ENCODE data around the gene PRSS27. TPM values are rescaled to one million over a fixed set of nuclear protein-coding genes. Genes with fewer than 3 reads are reported as not detected.
"Not testable (repeated sequence)": the region's sequence is repeated elsewhere in the genome, so short reads cannot be mapped to it uniquely, and the experiment has no call there.

PRSS27 gene
- total RNA-seq, 2 experiments from 2014 or later = 1.9 to 2.0 TPM

- H3K9me3 Mint-ChIP-seq = no peaks in the 10 kb centered on the region
- no peaks in the 10 kb centered on the region for H3K4me1 Mint-ChIP-seq
These were observed 18.8 kb downstream of the PRSS27 start for GRCh38 chr16:2701272-2701671.

DNA sequence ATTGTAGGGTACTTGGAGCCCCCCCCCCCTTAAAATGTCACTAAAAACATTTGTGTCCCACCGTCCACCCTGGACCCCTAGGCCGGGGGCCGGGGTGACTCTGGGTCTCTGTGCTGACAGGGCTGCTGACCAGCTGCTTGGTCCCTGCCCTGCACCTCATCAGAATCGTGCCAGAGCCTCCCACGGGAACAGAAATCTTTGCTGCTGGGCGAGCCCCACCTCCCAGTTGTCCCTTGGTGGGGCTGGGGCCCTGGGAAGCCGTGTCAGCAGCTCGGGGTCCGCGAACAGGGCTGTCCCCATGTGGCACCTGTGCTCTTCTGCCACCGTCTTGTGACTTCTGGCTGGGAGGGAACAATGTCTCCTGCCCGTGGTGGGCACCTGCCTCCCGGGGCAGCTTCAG is 19.2 kb downstream of the PRSS27 start:
- Mint-ChIP-seq H3K36me3 (peaks cover 5% of the 10 kb centered on the region), H3K4me3 (no peak overlapping the region), H3K27me3 (no peaks in the 10 kb centered on the region), H3K9me3 (no peaks in the 10 kb centered on the region), H3K27ac (no peak overlapping the region), H3K4me1 (no peaks in the 10 kb centered on the region)
- DNase-seq = no peak

More at GRCh38 chr16:2701272-2701671, 18.8 kb downstream of the PRSS27 start:
- Mint-ChIP-seq H3K27me3 (no peaks in the 10 kb centered on the region), H3K4me3 (no peak overlapping the region), H3K27ac (no peak overlapping the region), H3K36me3 (peaks cover 5% of the 10 kb centered on the region)
- no peak for DNase-seq

GRCh38 chr16:2699791-2700600 is 20.0 kb downstream of the PRSS27 start:
- Mint-ChIP-seq H3K27ac (no peak overlapping the region), H3K4me1 (no peaks in the 10 kb centered on the region), H3K4me3 (no peak overlapping the region), H3K27me3 (no peaks in the 10 kb centered on the region), H3K36me3 (peaks cover 5% of the 10 kb centered on the region), H3K9me3 (no peaks in the 10 kb centered on the region)
- no peak for DNase-seq

GRCh38 chr16:2698965-2699750 is 20.9 kb downstream of the PRSS27 start:
- no peak for DNase-seq
- no peak overlapping the region for H3K27ac Mint-ChIP-seq
- H3K4me3 Mint-ChIP-seq = no peak overlapping the region
- peaks cover 5% of the 10 kb centered on the region for H3K36me3 Mint-ChIP-seq
- H3K9me3 Mint-ChIP-seq = no peaks in the 10 kb centered on the region
- no peaks in the 10 kb centered on the region for H3K27me3 Mint-ChIP-seq
- no peaks in the 10 kb centered on the region for H3K4me1 Mint-ChIP-seq

DNA sequence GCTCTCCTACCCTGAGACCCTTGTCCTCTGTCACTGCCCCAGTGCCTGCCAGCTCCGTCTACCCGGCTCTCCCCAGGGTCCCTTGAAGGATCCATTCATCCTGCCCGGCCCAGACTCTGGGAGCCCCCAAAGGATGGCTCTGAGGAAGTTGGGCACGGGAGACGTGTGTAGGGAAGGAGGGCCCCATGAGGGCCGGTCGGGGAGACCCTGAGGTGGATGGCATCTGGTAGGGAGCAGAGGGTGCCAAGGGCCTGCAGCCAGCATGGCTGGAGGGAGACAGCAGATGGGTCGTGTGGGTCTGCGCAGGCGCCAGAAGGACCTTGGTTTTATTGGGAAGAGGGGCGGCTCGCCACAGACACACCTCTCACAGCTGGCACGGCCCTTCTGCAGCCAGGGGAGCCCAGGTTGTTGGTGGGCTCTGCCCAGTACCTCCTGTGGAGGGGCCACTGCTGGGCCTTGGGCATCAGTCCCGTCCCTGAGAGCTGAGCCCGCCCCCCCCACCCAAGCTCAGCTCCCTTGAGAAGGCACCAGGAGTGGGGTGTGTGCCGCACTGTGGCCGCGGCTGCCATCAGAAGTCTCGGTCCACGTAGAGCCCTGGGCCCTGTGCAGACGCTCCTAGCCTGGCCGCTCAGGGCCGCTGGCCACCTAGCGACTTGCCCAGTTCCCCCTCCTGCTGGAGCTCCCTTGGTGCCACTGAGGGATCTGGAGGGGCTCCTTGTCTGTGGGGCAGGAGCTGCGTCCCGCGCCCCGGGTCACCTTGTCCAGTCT is 21.7 kb downstream of the PRSS27 start:
- H3K27ac Mint-ChIP-seq = no peak overlapping the region
- no peaks in the 10 kb centered on the region for H3K9me3 Mint-ChIP-seq
- no peaks in the 10 kb centered on the region for H3K4me1 Mint-ChIP-seq
- no peaks in the 10 kb centered on the region for H3K27me3 Mint-ChIP-seq
- H3K36me3 Mint-ChIP-seq = peaks cover 5% of the 10 kb centered on the region
- DNase-seq = no peak
- no peak overlapping the region for H3K4me3 Mint-ChIP-seq

DNA sequence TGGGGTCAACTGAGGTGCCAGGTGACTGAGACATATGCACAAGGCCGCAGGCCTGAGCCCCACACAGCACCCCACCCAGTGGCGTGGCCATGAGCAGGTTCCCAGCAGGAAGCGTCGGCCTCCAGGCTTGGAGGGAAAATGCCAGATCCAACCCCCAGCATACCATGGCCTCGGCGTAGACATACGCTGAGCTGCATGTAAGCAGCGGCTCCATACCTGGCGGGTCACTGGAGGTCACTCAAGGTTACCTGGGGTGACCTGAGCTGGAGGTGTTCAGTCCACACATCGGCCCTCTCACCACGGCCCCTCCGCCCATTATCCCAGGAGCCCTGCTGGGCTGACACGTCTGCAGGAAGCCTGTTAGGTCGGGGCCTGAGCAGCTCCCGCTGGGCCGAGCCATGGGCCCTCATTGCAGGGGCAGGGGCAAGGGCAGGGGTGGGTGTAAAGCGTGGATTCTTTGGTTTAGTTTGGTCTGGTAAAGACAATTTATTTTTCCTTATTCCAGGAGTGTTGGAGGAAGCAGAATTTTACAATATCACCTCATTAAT is 22.5 kb downstream of the PRSS27 start:
- Mint-ChIP-seq H3K9me3 (no peaks in the 10 kb centered on the region), H3K36me3 (peaks cover 5% of the 10 kb centered on the region), H3K4me3 (no peak overlapping the region), H3K27ac (no peak overlapping the region), H3K27me3 (no peaks in the 10 kb centered on the region), H3K4me1 (no peaks in the 10 kb centered on the region)
- DNase-seq = no peak

GRCh38 chr16:2696601-2697250 is 23.3 kb downstream of the PRSS27 start:
- H3K27me3 Mint-ChIP-seq, DNase-seq, H3K36me3 Mint-ChIP-seq, H3K27ac Mint-ChIP-seq, H3K9me3 Mint-ChIP-seq, H3K4me1 Mint-ChIP-seq, H3K4me3 Mint-ChIP-seq: not testable (repeated sequence)

DNA sequence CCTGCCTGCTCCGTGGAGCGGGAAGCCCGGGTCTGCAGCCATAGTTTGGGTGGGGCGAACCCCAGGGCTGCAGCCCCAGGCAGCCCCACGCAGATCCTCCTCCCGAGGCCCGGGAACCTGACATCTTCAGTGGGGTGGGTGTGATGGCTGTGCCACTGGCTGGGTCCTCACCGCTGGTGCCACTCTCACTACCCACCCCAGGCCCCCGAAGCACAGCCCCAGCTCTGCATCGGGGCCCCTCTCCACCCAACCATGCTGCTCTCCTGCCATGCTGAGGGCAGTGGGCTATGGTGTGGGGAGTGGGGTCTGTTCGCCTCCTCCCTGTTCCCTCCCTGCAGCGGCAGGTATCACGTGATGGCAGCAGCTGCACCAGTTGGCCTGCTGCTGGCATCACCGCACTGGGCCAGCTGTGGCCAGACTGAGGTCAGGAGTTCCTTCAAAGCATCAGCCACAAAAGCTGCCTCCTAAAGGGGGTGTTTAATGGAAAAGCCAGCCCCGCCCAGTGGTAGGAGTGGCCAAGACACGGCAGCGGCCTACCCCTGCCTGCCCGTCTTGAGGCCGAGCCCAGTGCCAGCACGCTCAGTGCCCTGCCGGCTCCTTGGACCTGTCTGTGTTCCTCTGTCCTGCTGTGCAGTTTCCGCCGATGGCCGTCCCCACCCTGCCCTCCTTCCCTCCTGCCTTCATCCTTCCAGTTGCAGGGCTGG is 26.9 kb downstream of the PRSS27 start:
- Mint-ChIP-seq H3K36me3 (peaks cover 5% of the 10 kb centered on the region), H3K9me3 (no peaks in the 10 kb centered on the region), H3K27me3 (no peaks in the 10 kb centered on the region), H3K4me3 (no peak overlapping the region), H3K27ac (no peak overlapping the region), H3K4me1 (no peaks in the 10 kb centered on the region)
- no peak for DNase-seq

DNA sequence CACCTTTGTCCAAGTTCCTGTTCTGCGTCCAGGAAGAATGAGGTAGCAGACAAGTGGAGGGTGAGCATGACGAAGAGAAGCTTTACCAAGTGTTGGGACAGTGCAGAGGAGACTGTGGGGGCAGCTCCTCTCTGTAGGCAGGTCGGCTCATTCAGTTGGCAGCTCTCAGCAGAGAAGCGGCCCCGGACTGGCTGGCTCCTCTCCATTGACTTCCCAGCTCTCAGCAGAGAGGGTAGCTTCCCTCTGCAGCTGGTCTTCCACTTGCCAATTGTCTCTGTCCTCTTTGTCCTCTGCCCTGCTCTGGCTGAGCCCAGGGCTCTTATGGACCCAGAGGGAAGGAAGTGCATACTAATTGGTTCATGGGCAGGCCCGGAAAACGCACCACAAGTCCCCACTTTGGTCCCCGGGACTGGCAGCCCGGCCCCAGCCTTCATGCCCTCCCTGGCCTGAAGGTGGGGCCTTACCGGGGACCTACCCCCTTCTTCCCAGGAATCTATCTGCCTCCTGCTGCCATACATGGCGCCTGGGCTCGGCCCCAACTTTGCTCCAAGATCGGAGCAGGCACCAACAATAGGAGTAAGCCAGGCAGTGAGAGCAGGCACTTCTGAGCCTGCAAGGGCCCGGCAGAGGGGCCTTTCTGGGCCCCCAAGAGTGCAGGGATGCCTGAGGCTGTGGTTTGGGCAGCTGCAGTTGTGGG is 27.6 kb downstream of the PRSS27 start:
- Mint-ChIP-seq H3K36me3 (peaks cover 5% of the 10 kb centered on the region), H3K4me1 (peaks cover 6% of the 10 kb centered on the region)
- DNase-seq = no peak

GRCh38 chr16:2691491-2692248 is 28.4 kb downstream of the PRSS27 start:
- H3K4me1 Mint-ChIP-seq = peaks cover 13% of the 10 kb centered on the region

More for the DNA sequence above, 27.6 kb downstream of the PRSS27 start:
- H3K9me3 Mint-ChIP-seq = no peaks in the 10 kb centered on the region
- no peak overlapping the region for H3K4me3 Mint-ChIP-seq
- H3K27ac Mint-ChIP-seq = no peak overlapping the region
- H3K27me3 Mint-ChIP-seq = no peaks in the 10 kb centered on the region

GRCh38 chr16:2690852-2691251 is 29.2 kb downstream of the PRSS27 start:
- Mint-ChIP-seq H3K4me1 (peaks cover 14% of the 10 kb centered on the region), H3K27ac (no peak overlapping the region), H3K9me3 (no peaks in the 10 kb centered on the region), H3K4me3 (no peak overlapping the region), H3K36me3 (no peaks in the 10 kb centered on the region), H3K27me3 (no peaks in the 10 kb centered on the region)
- DNase-seq = no peak

More at GRCh38 chr16:2691491-2692248, 28.4 kb downstream of the PRSS27 start:
- DNase-seq = no peak
- H3K9me3 Mint-ChIP-seq = no peaks in the 10 kb centered on the region
- no peaks in the 10 kb centered on the region for H3K27me3 Mint-ChIP-seq
- no peak overlapping the region for H3K27ac Mint-ChIP-seq
- H3K36me3 Mint-ChIP-seq = peaks cover 1% of the 10 kb centered on the region
- H3K4me3 Mint-ChIP-seq = no peak overlapping the region

GRCh38 chr16:2689968-2690801 is 29.8 kb downstream of the PRSS27 start:
- no peaks in the 10 kb centered on the region for H3K27me3 Mint-ChIP-seq
- H3K9me3 Mint-ChIP-seq = no peaks in the 10 kb centered on the region
- H3K27ac Mint-ChIP-seq = no peak overlapping the region
- DNase-seq = no peak
- no peaks in the 10 kb centered on the region for H3K36me3 Mint-ChIP-seq
- H3K4me3 Mint-ChIP-seq = no peak overlapping the region
- peaks cover 16% of the 10 kb centered on the region for H3K4me1 Mint-ChIP-seq

Data from activated naive CD8-positive, alpha-beta T cell treated with anti-CD3 and anti-CD28 coated beads for 36 hours (primary cell).